ENCODE measurements around the gene SLC6A19.

Gene SLC6A19

DNA sequence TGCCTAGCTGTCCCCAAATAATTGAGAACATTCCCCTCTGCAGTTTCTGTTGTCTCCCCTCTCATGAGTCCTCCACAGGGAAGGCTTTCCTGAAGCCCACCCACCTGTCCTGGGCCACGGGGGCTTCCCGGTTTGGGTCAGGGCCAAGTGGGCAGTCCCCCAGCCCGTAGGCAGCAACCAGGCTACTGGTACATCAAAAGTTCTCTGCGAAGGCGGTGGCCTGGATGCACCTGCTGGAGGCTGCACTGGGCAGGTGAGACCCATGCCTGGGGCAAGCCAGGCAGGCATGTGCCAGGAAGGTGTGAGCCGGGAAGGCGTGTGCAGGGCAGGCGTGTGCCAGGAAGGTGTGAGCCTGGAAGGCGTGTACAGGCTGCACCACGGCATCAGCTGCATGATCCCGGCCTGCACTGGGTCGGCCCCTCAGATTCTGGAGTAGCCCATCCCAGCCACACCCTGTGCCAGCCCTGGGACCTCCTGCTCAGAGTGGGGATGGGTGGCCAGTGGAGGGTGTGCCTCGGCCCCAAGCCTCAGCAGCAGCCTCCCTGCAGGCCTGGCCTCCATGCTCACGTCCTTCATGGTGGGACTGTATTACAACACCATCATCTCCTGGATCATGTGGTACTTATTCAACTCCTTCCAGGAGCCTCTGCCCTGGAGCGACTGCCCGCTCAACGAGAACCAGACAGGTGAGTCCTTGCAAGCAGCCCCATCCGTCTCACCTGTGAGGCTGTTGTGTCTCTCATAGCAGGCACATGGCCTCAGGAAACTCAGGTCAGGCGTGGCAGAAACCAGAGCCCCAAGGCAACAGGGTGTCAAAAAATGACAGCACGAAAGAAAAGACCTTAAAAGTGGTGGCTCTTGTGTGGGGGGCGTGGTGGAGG is 8.7 kb downstream of the SLC6A19 start:
- no peak for DNase-seq (ENCODE audit: extremely low read depth, low read depth)
- TF ChIP-seq, protein P1, sequence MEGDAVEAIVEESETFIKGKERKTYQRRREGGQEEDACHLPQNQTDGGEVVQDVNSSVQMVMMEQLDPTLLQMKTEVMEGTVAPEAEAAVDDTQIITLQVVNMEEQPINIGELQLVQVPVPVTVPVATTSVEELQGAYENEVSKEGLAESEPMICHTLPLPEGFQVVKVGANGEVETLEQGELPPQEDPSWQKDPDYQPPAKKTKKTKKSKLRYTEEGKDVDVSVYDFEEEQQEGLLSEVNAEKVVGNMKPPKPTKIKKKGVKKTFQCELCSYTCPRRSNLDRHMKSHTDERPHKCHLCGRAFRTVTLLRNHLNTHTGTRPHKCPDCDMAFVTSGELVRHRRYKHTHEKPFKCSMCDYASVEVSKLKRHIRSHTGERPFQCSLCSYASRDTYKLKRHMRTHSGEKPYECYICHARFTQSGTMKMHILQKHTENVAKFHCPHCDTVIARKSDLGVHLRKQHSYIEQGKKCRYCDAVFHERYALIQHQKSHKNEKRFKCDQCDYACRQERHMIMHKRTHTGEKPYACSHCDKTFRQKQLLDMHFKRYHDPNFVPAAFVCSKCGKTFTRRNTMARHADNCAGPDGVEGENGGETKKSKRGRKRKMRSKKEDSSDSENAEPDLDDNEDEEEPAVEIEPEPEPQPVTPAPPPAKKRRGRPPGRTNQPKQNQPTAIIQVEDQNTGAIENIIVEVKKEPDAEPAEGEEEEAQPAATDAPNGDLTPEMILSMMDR (IDR thresholded peaks at IDR 0.05; ENCODE audit: low read depth, low read length, missing control alignments) = no peak
- H3K4me3 ChIP-seq (replicated peaks; ENCODE audit: low read depth, low read length) = no peak overlapping the region

DNA sequence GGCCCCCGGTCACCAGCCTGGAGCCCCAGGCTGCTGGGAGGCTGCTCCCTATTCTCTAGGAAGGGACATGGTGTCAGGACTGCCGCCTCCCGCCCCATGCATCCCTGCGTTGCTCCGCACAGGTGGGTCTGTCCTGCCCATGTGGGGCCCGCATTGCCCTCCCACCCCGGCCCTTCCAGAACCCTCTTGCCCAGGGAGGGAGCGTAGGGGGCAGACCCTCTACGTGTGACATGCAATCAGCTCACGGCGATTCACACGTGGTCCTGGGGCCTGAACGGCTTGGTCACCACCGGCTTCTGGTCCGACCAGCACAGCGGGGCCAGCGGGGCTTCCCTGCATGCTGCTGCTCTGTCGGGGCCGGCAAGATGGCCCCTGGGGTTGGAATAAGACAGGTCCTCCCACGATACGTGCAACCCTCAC is 9.4 kb downstream of the SLC6A19 start:
- TF ChIP-seq, protein P1 (IDR thresholded peaks at IDR 0.05; ENCODE audit: low read depth, low read length, missing control alignments) = no peak
- no peak overlapping the region for H3K4me3 ChIP-seq (replicated peaks; ENCODE audit: low read depth, low read length)
- no peak for DNase-seq (ENCODE audit: extremely low read depth, low read depth)

DNA sequence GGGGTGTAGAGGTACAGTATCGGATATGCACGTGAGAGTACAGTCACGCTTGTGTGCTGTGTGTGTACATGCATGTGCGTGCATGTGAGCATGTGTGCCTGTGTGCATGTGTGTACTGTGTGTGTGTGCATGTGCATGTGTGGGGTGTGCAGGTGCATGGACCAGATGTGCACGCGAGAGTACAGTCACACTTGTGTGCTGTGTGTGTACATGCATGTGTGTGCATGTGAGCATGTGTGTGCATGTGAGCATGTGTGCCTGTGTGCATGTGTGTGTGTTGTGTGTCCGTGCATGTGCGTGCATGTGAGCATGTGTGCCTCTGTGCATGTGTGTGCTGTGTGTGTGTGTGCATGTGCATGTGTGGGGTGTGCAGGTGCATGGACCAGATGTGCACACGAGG is 10.3 kb downstream of the SLC6A19 start:
- TF ChIP-seq, protein P1 (IDR thresholded peaks at IDR 0.05; ENCODE audit: low read depth, low read length, missing control alignments) = no peak
- DNase-seq (ENCODE audit: extremely low read depth, low read depth) = no peak
- H3K4me3 ChIP-seq (replicated peaks; ENCODE audit: low read depth, low read length) = no peak overlapping the region

DNA sequence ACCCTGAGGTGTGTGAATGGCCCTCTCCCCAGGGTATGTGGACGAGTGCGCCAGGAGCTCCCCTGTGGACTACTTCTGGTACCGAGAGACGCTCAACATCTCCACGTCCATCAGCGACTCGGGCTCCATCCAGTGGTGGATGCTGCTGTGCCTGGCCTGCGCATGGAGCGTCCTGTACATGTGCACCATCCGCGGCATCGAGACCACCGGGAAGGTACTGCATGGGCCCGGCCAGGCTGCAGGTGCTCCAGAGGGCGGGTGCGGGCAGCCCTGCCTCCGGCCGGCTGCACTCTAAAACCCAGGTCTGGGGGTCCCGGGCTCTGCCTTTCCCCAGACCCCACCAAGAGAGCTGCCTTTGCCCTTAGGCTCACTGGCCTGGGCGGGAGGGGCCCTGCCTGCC is 10.9 kb downstream of the SLC6A19 start:
- no peak for DNase-seq (ENCODE audit: extremely low read depth, low read depth)
- TF ChIP-seq, protein P1 (IDR thresholded peaks at IDR 0.05; ENCODE audit: low read depth, low read length, missing control alignments) = no peak
- H3K4me3 ChIP-seq (replicated peaks; ENCODE audit: low read depth, low read length) = no peak overlapping the region

DNA sequence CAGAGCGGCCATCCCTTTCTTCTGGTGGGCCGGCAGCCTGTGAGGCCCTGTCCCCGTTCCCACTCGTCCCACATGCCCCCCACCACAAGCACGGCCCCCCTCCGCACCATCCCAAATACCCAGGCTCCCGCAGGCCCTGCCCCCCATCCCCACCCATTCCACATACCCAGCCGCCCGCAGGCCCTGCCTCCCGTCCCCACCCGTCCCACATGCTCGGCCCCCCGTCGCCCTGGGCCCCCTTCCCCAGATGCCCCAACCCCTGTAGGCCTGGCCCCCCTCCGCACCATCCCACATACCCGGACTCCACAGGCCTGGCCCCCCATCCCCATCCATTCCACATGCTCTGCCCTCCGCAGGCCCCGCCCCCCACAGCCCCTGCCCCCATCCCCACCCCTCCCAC is 11.5 kb downstream of the SLC6A19 start:
- TF ChIP-seq, protein P1 (IDR thresholded peaks at IDR 0.05; ENCODE audit: low read depth, low read length, missing control alignments) = no peak
- no peak for DNase-seq (ENCODE audit: extremely low read depth, low read depth)
- H3K4me3 ChIP-seq (replicated peaks; ENCODE audit: low read depth, low read length) = no peak overlapping the region

DNA sequence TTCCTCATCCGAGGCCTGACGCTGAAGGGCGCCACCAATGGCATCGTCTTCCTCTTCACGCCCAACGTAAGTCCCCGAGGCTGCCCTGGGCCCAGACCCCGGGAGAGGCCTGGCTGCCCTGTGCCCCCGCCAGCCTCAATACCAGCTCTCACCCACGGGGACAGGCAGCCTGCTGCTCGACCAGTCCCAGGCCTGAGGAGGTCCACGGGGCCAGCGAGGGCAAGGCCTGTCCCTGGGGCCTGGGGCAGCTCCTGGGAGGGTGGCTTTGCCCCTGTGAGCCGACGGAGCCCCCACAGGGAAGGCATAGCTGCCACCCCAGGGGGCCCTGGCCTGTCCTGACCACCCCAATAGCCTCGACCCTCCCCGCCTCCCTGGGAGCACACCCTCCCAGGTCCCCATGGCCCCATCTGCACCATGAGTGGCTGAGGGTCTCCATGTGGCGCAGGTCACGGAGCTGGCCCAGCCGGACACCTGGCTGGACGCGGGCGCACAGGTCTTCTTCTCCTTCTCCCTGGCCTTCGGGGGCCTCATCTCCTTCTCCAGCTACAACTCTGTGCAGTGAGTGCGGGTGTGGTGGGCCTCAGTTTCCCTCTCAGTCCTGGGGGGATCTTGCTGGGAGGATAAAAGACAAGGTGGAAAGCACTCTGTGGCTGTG is 12.2 kb downstream of the SLC6A19 start:
- TF ChIP-seq, protein P1 (IDR thresholded peaks at IDR 0.05; ENCODE audit: low read depth, low read length, missing control alignments) = no peak
- no peak for DNase-seq (ENCODE audit: extremely low read depth, low read depth)
- no peak overlapping the region for H3K4me3 ChIP-seq (replicated peaks; ENCODE audit: low read depth, low read length)

Measured in HFF-Myc (cell line).